ENCODE results near the gene ALDH5A1. TPM values are rescaled to one million over a fixed set of nuclear protein-coding genes. Genes with fewer than 3 reads are reported as not detected.

The ALDH5A1 gene
- total RNA-seq, 4 donors from 2014 or later: 6.4 to 15.4 (median 6.8) TPM

DNA sequence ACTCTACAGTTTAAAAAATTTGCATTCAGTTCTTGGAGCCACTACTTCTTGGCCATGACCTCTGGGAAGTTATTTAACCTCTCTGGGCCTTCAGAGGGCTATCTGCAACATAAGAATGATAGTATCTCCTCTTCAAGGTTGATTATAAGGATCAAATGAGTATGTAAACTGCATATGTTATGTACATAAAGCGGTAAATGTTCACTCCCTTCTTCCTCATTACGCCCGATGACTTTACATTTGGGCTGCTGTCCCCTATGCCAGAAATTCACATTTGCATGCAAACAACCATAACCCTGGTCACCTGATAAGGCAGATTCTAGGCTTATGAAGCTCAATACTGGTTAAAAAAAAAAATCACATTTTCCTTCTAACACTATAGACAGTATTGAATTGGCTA is 50.4 kb downstream of the ALDH5A1 start:
- Histone ChIP-seq H3K4me1 (no peaks in the 10 kb centered on the region), H3K4me3 (no peak overlapping the region), H3K36me3 (no peaks in the 10 kb centered on the region), H3K27me3 (no peaks in the 10 kb centered on the region), H3K27ac (no peak overlapping the region), H3K9me3 (no peaks in the 10 kb centered on the region)
- no peak for TF ChIP-seq POLR2A (IDR thresholded peaks at IDR 0.05)
- TF ChIP-seq, protein P1, sequence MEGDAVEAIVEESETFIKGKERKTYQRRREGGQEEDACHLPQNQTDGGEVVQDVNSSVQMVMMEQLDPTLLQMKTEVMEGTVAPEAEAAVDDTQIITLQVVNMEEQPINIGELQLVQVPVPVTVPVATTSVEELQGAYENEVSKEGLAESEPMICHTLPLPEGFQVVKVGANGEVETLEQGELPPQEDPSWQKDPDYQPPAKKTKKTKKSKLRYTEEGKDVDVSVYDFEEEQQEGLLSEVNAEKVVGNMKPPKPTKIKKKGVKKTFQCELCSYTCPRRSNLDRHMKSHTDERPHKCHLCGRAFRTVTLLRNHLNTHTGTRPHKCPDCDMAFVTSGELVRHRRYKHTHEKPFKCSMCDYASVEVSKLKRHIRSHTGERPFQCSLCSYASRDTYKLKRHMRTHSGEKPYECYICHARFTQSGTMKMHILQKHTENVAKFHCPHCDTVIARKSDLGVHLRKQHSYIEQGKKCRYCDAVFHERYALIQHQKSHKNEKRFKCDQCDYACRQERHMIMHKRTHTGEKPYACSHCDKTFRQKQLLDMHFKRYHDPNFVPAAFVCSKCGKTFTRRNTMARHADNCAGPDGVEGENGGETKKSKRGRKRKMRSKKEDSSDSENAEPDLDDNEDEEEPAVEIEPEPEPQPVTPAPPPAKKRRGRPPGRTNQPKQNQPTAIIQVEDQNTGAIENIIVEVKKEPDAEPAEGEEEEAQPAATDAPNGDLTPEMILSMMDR (IDR thresholded peaks at IDR 0.05 in 4 of 5, conservative IDR thresholded peaks at IDR 0.05 in 1 of 5): no peak
- ATAC-seq: no peak
- in situ Hi-C loops (cut with MboI; ENCODE audit: low sequenced_read_pairs in 4 of 4) (no loop called here), intact Hi-C loops (cut with DNase I; ENCODE audit: low total_unique reads) (no loop called here)
- no peak for DNase-seq

DNA sequence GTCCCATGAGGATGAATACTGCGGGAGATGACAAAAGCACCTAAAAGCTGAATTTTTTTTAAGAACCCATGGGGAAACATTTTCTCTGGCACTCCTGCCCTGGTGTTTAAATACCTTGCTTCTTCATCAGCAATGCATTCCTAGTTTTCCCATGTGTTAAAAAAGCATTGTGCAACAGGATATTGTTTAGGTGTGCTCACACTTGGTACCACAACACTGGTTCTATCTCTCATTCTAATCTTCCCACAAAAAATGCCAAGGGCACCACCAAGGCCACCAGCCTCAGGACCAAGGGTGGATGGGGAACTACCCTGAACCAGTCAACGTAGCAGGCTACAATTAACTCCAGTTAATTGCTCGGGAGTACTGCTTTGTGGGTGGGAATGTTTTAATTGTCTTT is 50.9 kb downstream of the ALDH5A1 start:
- no peak for DNase-seq
- Histone ChIP-seq H3K9me3 (no peaks in the 10 kb centered on the region), H3K36me3 (no peaks in the 10 kb centered on the region), H3K4me3 (no peak overlapping the region), H3K27ac (no peak overlapping the region), H3K4me1 (no peaks in the 10 kb centered on the region), H3K27me3 (no peaks in the 10 kb centered on the region)
- intact Hi-C loops (cut with DNase I; ENCODE audit: low total_unique reads): no loop called here
- no peak for ATAC-seq
- in situ Hi-C loops (cut with MboI; ENCODE audit: low sequenced_read_pairs in 4 of 4): no loop called here
- TF ChIP-seq POLR2A (IDR thresholded peaks at IDR 0.05): no peak
- TF ChIP-seq, protein P1 (IDR thresholded peaks at IDR 0.05 in 4 of 5, conservative IDR thresholded peaks at IDR 0.05 in 1 of 5): no peak

DNA sequence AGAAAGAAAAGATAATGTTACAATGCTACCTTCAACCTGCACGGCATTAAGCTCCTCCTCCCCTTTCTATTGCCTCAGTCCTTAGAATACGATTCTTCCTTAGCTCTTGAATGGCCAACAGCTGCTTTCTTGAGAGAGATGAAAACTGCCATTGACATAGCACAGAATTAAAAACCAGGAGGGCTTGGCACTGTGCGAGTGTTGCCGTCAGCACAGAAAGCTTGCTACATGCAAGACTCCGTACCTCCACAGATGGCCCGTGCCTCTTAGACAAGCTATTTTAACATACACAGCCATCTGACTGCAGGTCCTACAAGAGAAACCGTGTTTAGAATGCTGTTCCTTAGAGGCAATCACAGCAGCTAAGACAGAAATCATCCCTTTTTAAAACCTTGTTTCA is 51.7 kb downstream of the ALDH5A1 start:
- H3K27me3 ChIP-seq: no peaks in the 10 kb centered on the region
- H3K27ac ChIP-seq: no peak overlapping the region
- TF ChIP-seq, protein P1 (IDR thresholded peaks at IDR 0.05 in 4 of 5, conservative IDR thresholded peaks at IDR 0.05 in 1 of 5): no peak
- no peak for TF ChIP-seq POLR2A (IDR thresholded peaks at IDR 0.05)
- H3K4me1 ChIP-seq: no peaks in the 10 kb centered on the region
- DNase-seq (no peak), ATAC-seq (no peak)
- intact Hi-C loops (cut with DNase I; ENCODE audit: low total_unique reads): no loop called here
- no peaks in the 10 kb centered on the region for H3K9me3 ChIP-seq
- no peak overlapping the region for H3K4me3 ChIP-seq
- in situ Hi-C loops (cut with MboI; ENCODE audit: low sequenced_read_pairs in 4 of 4): no loop called here
- H3K36me3 ChIP-seq: no peaks in the 10 kb centered on the region

DNA sequence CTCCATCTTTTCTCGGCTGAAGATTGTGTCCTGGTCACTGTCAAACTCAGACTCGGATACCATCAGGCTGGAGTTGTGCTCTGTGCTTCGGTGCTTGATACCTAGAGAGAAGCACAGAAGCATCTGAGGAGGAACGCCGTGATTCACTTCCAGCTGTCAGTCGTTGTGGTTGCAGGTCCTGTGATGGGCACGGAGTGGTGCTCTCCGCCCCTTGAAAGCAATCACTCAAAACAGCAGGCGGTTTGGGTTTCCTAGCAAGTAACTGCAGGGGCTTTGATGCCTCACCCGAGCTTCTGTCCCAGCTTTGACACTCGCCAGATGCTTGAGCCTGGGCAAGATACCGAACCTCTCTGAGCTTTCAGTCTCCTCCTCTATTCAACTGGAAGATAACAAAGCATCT is 52.5 kb downstream of the ALDH5A1 start:
- H3K27me3 ChIP-seq: no peaks in the 10 kb centered on the region

DNA sequence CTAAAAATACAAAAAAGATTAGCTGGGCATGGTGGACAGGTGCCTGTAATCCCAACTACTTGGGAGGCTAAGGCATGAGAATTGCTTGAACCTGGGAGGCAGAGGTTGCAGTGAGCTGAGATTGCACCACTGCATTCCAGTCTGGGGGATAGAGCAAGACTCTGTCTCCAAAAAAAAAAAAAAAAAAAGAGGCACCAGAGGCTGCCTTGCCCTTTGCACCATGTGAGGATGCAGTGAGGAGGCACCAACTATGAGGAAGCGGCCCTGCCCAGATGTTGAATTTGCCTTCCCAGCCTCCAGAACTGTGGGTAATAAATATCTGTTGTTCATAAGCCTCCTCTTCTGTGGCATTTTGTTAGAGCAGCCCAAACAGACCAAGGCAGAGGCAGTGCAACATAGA is 54.4 kb downstream of the ALDH5A1 start:
- DNase-seq: no peak
- intact Hi-C loops (cut with DNase I; ENCODE audit: low total_unique reads) (no loop called here), in situ Hi-C loops (cut with MboI; ENCODE audit: low sequenced_read_pairs in 4 of 4) (no loop called here)
- no peaks in the 10 kb centered on the region for H3K4me1 ChIP-seq
- H3K27ac ChIP-seq: no peak overlapping the region
- no peaks in the 10 kb centered on the region for H3K9me3 ChIP-seq
- no peaks in the 10 kb centered on the region for H3K36me3 ChIP-seq
- no peak overlapping the region for H3K4me3 ChIP-seq
- ATAC-seq: no peak
- TF ChIP-seq POLR2A (IDR thresholded peaks at IDR 0.05): no peak
- TF ChIP-seq, protein P1 (IDR thresholded peaks at IDR 0.05 in 4 of 5, conservative IDR thresholded peaks at IDR 0.05 in 1 of 5): no peak
- no peaks in the 10 kb centered on the region for H3K27me3 ChIP-seq

More for the DNA sequence above, 52.5 kb downstream of the ALDH5A1 start:
- intact Hi-C loops (cut with DNase I; ENCODE audit: low total_unique reads): no loop called here
- H3K9me3 ChIP-seq: no peaks in the 10 kb centered on the region
- no peak for TF ChIP-seq POLR2A (IDR thresholded peaks at IDR 0.05)
- TF ChIP-seq, protein P1 (IDR thresholded peaks at IDR 0.05 in 4 of 5, conservative IDR thresholded peaks at IDR 0.05 in 1 of 5): no peak
- in situ Hi-C loops (cut with MboI; ENCODE audit: low sequenced_read_pairs in 4 of 4): no loop called here
- H3K27ac ChIP-seq: no peak overlapping the region
- no peaks in the 10 kb centered on the region for H3K4me1 ChIP-seq
- ATAC-seq (no peak), DNase-seq (no peak)
- H3K4me3 ChIP-seq: no peak overlapping the region
- no peaks in the 10 kb centered on the region for H3K36me3 ChIP-seq

Measured in gastrocnemius medialis (tissue), 4 donors.